Mesendoderm (in vitro differentiated cells): Measurements from ENCODE around the gene CRYL1.
"Not testable (repeated sequence)": the region's sequence is repeated elsewhere in the genome, so short reads cannot be mapped to it uniquely, and the experiment has no call there.

Source experiments
- DNase-seq: peaks from one replicate; pipeline ENCODE4 v3.0.0; 2013
- H2AK5ac ChIP-seq: 2 replicates; pipeline ENCODE4 v1.6.1; 2013; ENCODE audit warnings: low read length, inconsistent platforms
- H2BK120ac ChIP-seq: 2 replicates; pipeline ENCODE4 v1.6.1; 2013; ENCODE audit warnings: low read depth, mild to moderate bottlenecking, low read length, moderate library complexity, mixed read lengths
- H2BK15ac ChIP-seq: replicated peaks from 2 replicates; pipeline ENCODE4 v1.6.1; 2013; ENCODE audit warnings: low read depth, mild to moderate bottlenecking, moderate library complexity
- H2BK5ac ChIP-seq: 2 replicates; pipeline ENCODE4 v1.6.1; 2013; ENCODE audit warnings: low read length, inconsistent platforms
- H3K18ac ChIP-seq: 2 replicates; pipeline ENCODE4 v1.6.1; 2013; ENCODE audit warnings: mild to moderate bottlenecking, low read length, mixed read lengths
- H3K23ac ChIP-seq: one replicate; pipeline ENCODE4 v1.6.1; 2013; ENCODE audit warnings: low read length
- H3K27ac ChIP-seq: 2 replicates; pipeline ENCODE4 v1.5.1; 2013; ENCODE audit warnings: low read depth, mild to moderate bottlenecking, inconsistent platforms, low read length, moderate library complexity
- H3K27me3 ChIP-seq: 2 replicates; pipeline ENCODE4 v1.6.1; 2013; ENCODE audit warnings: low read length, control low read depth, mild to moderate bottlenecking, inconsistent platforms; ENCODE audit not compliant: insufficient read depth, poor library complexity
- H3K36me3 ChIP-seq: 2 replicates; pipeline ENCODE4 v1.6.1; 2013; ENCODE audit warnings: low read length, inconsistent platforms; ENCODE audit not compliant: control insufficient read depth, insufficient read depth
- H3K4ac ChIP-seq: one replicate; pipeline ENCODE4 v1.6.1; 2013; ENCODE audit warnings: low read depth, mild to moderate bottlenecking, low read length, moderate library complexity
- H3K4me1 ChIP-seq: 2 replicates; pipeline ENCODE4 v1.6.1; 2013; ENCODE audit warnings: low read depth, low read length, inconsistent platforms; ENCODE audit not compliant: control insufficient read depth
- H3K4me2 ChIP-seq: 2 replicates; pipeline ENCODE4 v1.6.1; 2013; ENCODE audit warnings: low read length
- H3K4me3 ChIP-seq: 2 replicates; pipeline ENCODE4 v1.5.1; 2013; ENCODE audit warnings: mild to moderate bottlenecking, low read length
- H3K56ac ChIP-seq: one replicate; pipeline ENCODE4 v1.6.1; 2013; ENCODE audit warnings: low read length
- H3K79me1 ChIP-seq: 2 replicates; pipeline ENCODE4 v1.6.1; 2013; ENCODE audit warnings: low read length, inconsistent platforms
- H3K79me2 ChIP-seq: 2 replicates; pipeline ENCODE4 v1.6.1; 2013; ENCODE audit warnings: mild to moderate bottlenecking, low read length; ENCODE audit not compliant: control insufficient read depth, insufficient read depth
- H3K9ac ChIP-seq: 2 replicates; pipeline ENCODE4 v1.6.1; 2013; ENCODE audit warnings: low read length, inconsistent platforms
- H4K5ac ChIP-seq: one replicate; pipeline ENCODE4 v1.6.1; 2013; ENCODE audit warnings: low read length
- H4K8ac ChIP-seq: one replicate; pipeline ENCODE4 v1.6.1; 2013; ENCODE audit warnings: low read depth, mild to moderate bottlenecking, control low read depth, low read length, moderate library complexity
- WGBS: extraction: QIAGEN DNeasy Blood & Tissue Kit; methylation state at CpG from one replicate; pipeline ENCODE4 v1.1.7; 2013; ENCODE audit warnings: low lambda C conversion rate, missing lambda C conversion rate; ENCODE audit not compliant: insufficient coverage; ENCODE audit errors: extremely low coverage; 5-methylcytosine and 5-hydroxymethylcytosine counted together

Gene CRYL1

DNA sequence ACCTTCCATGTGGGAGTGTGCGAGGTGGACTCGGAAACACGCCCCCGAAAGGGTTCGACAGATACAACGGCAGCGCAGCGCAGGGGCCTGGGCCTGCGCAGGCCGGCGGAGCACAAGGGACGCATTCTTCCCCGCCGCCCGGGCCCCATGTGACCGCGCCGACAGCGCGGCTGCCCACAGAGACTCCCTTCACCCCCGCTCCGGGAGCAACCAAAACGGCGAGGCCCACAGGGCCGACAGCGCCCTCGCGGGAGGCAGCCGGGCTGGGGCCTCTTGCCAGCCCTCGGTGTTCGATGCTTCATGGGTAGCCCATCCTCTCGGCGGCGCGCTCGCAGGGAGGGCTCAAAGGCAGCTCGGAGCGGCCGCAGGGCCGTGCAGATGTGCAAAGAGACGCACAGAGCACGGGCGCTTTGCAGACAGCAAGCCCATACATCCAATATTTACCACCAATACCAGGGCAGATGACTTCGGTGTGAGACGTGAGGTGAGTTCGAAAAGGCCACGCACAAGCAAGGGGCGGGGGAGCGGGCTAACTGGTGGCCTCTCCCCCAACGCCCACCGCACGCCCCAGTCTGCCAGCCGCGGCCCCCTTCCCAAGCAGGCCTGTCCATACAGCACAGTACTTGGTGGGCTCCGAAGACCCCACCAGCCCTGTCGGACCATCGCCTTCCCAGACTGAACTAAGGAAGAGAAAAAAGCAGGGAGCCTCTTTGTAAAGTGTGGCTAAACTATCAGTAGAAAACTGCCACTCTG is 89.9 kb downstream of the CRYL1 start:
- H3K56ac ChIP-seq: no peak overlapping the region
- no peak overlapping the region for H3K4ac ChIP-seq
- H2BK120ac ChIP-seq: no peak overlapping the region
- H2BK5ac ChIP-seq: no peak overlapping the region
- no peaks in the 10 kb centered on the region for H3K4me1 ChIP-seq
- no peak overlapping the region for H3K27ac ChIP-seq
- no peak overlapping the region for H3K18ac ChIP-seq
- H3K9ac ChIP-seq: no peak overlapping the region
- WGBS: no CpG with 5 or more reads among the region's 57 CpGs
- no peak overlapping the region for H2AK5ac ChIP-seq
- H3K36me3 ChIP-seq: no peaks in the 10 kb centered on the region
- H3K79me2 ChIP-seq: no peaks in the 10 kb centered on the region
- no peak overlapping the region for H3K4me3 ChIP-seq
- H4K5ac ChIP-seq: no peak overlapping the region
- H3K27me3 ChIP-seq: no peaks in the 10 kb centered on the region
- no peak overlapping the region for H3K4me2 ChIP-seq
- no peak overlapping the region for H4K8ac ChIP-seq
- H3K79me1 ChIP-seq: no peaks in the 10 kb centered on the region
- no peak for DNase-seq
- H2BK15ac ChIP-seq: no peak overlapping the region
- H3K23ac ChIP-seq: no peak overlapping the region

GRCh38 chr13:20434210-20434609 is 91.4 kb downstream of the CRYL1 start:
- H2AK5ac ChIP-seq, H3K9ac ChIP-seq: not testable (repeated sequence)

DNA sequence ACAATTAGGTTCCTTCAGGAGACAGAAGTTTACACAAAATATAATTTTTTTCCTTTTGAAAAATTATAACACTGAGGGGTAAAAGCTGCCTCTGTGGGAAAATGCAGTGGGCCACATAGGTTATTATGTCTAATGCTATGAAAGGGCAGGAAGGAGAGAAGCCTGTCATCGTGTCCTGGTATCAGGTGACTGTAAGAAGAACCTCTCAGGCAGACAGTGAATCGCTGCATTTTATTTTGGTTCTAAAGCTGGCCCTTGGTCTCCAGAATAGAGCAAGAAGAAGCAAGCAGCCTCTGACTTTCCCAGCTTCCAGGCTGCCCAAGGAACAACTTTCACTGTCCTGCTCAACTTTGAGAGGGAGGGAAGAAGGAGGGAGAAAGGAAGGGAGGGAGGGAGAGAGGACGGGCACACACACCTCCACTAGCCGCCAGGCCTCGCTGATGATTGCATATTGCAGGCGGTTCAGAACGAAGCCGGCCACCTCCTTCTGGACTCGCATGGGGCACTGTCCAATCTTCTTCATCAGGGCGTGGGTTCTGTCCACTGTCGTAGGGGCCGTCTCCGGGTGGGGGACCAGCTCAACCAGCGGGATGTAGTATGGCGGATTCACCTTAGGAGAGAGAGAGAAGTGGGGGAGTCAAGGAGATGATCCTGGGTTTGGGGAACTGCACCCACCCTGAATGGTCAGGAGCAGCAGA is 93.8 kb downstream of the CRYL1 start:
- H3K79me2 ChIP-seq: no peaks in the 10 kb centered on the region
- H2BK5ac ChIP-seq: no peak overlapping the region
- H3K9ac ChIP-seq: no peak overlapping the region
- no peak overlapping the region for H2AK5ac ChIP-seq
- no peak overlapping the region for H3K27ac ChIP-seq
- no peak overlapping the region for H2BK120ac ChIP-seq
- WGBS: no CpG with 5 or more reads among the region's 15 CpGs
- H3K23ac ChIP-seq: no peak overlapping the region
- no peak overlapping the region for H3K56ac ChIP-seq
- no peak overlapping the region for H3K4ac ChIP-seq
- H3K4me3 ChIP-seq: no peak overlapping the region
- no peaks in the 10 kb centered on the region for H3K79me1 ChIP-seq
- no peaks in the 10 kb centered on the region for H3K4me1 ChIP-seq
- H3K4me2 ChIP-seq: no peak overlapping the region
- no peak overlapping the region for H3K18ac ChIP-seq
- no peak overlapping the region for H4K8ac ChIP-seq
- H4K5ac ChIP-seq: no peak overlapping the region
- H3K36me3 ChIP-seq: no peaks in the 10 kb centered on the region
- H2BK15ac ChIP-seq: no peak overlapping the region
- H3K27me3 ChIP-seq: no peaks in the 10 kb centered on the region
- no peak for DNase-seq

More at GRCh38 chr13:20434210-20434609, 91.4 kb downstream of the CRYL1 start:
- H3K18ac ChIP-seq, H2BK5ac ChIP-seq, H3K4me2 ChIP-seq, H3K27ac ChIP-seq, H3K27me3 ChIP-seq, H3K56ac ChIP-seq, H2BK15ac ChIP-seq, H3K36me3 ChIP-seq, H4K8ac ChIP-seq, H3K79me2 ChIP-seq, H3K23ac ChIP-seq, H3K4me3 ChIP-seq, H3K4ac ChIP-seq, H4K5ac ChIP-seq, DNase-seq, H2BK120ac ChIP-seq, H3K4me1 ChIP-seq, H3K79me1 ChIP-seq: not testable (repeated sequence)
- no CpG with 5 or more reads among the region's 9 CpGs for WGBS

DNA sequence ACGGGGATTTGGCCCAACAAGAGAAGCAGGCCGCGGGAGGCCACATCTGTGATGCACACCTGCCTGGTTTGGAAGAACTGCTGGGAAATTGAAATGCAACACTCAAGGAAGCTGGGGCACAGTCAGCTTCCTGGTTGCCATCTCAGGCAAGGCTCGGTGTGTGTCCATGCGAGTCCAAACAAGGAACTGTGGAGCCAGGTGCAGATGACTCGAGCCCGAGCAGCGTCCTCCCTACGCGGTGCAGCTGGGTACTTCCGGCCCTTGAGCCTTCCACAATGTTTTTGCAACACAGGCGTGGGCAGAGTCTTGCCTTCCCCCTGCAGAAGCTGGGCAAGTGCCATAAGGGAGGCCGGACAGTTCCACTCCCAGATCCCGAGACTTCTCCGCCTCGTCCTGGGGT is 94.6 kb downstream of the CRYL1 start:
- H3K4ac ChIP-seq: no peak overlapping the region
- no peak overlapping the region for H3K27ac ChIP-seq
- H4K5ac ChIP-seq: no peak overlapping the region
- no peak overlapping the region for H2BK5ac ChIP-seq
- H3K18ac ChIP-seq: no peak overlapping the region
- H2AK5ac ChIP-seq: no peak overlapping the region
- no peak for DNase-seq
- no peak overlapping the region for H4K8ac ChIP-seq
- no peaks in the 10 kb centered on the region for H3K4me1 ChIP-seq
- H2BK15ac ChIP-seq: no peak overlapping the region
- H3K79me1 ChIP-seq: no peaks in the 10 kb centered on the region
- H3K79me2 ChIP-seq: no peaks in the 10 kb centered on the region
- H3K4me2 ChIP-seq: no peak overlapping the region
- no peaks in the 10 kb centered on the region for H3K27me3 ChIP-seq
- H3K56ac ChIP-seq: no peak overlapping the region
- no peak overlapping the region for H3K23ac ChIP-seq
- H3K36me3 ChIP-seq: no peaks in the 10 kb centered on the region
- no peak overlapping the region for H2BK120ac ChIP-seq
- no peak overlapping the region for H3K9ac ChIP-seq
- WGBS: no CpG with 5 or more reads among the region's 16 CpGs
- no peak overlapping the region for H3K4me3 ChIP-seq

- Histone ChIP-seq H2BK15ac (no peak overlapping the region), H3K4ac (no peak overlapping the region), H3K56ac (no peak overlapping the region), H3K27me3 (no peaks in the 10 kb centered on the region), H3K18ac (no peak overlapping the region), H3K4me3 (no peak overlapping the region), H3K36me3 (no peaks in the 10 kb centered on the region), H3K23ac (no peak overlapping the region), H4K5ac (no peak overlapping the region), H2BK120ac (no peak overlapping the region), H3K27ac (no peak overlapping the region), H2AK5ac (no peak overlapping the region), H3K4me1 (no peaks in the 10 kb centered on the region), H3K79me2 (no peaks in the 10 kb centered on the region), H3K4me2 (no peak overlapping the region), H3K79me1 (no peaks in the 10 kb centered on the region), H4K8ac (no peak overlapping the region), H3K9ac (no peak overlapping the region), H2BK5ac (no peak overlapping the region)
- DNase-seq: no peak
- WGBS: no CpG with 5 or more reads among the region's 4 CpGs
Observed at GRCh38 chr13:20430296-20430695, 95.4 kb downstream of the CRYL1 start.
